ENCODE measurements around the gene JPT1. TPM values are rescaled to one million over a fixed set of nuclear protein-coding genes. Genes with fewer than 3 reads are reported as not detected.

JPT1 gene
- total RNA-seq, 1 experiment from 2014 or later, result 342 TPM

DNA sequence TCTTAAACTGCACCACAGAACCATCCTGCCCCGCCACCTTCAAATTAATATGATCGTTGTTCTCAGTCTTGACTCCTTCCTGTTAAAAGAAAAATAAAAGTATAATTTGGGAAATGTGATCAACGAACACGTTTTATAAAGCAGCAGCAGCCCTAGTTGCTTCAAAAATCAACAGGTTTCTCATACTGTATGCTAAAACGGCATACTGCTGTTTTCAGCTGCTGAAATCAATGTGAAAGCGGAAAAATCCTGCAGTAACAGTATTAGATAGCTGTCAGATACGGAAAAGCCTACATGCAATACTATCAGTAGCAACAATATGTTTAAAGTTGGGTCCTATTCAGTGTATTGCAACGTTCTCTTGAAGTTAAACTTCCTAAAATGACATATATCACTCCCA lies 26.8 kb upstream of the JPT1 start:
- Mint-ChIP-seq H3K9me3 (ENCODE audit: unreplicated experiment) (peaks cover 6% of the 10 kb centered on the region), H3K4me1 (ENCODE audit: insufficient read depth, unreplicated experiment) (peaks cover 20% of the 10 kb centered on the region), H3K27me3 (ENCODE audit: insufficient read depth, unreplicated experiment) (no peaks in the 10 kb centered on the region), H3K27ac (ENCODE audit: low read depth, unreplicated experiment) (peak overlapping the region; percentile 77), H3K4me3 (ENCODE audit: unreplicated experiment) (peak overlapping the region; percentile 80), H3K36me3 (ENCODE audit: insufficient read depth, unreplicated experiment) (peaks cover 58% of the 10 kb centered on the region)
- no peak for TF ChIP-seq CTCF (IDR thresholded peaks at IDR 0.05; ENCODE audit: unreplicated experiment)
- intact Hi-C loops (cut with micrococcal nuclease), result no loop called here
- DNase-seq (ENCODE audit: unreplicated experiment), result no peak
- ChIA-PET CTCF (interaction anchor here (0.7 to 1.4 kb wide), 4 partner anchors 9 to 122 kb away, joined by 4 to 6 read pairs (median 4); no protein-coding TSS in a partner anchor), POLR2A (interaction anchor here (0.6 to 2.4 kb wide), 23 partner anchors 10 to 308 kb away, joined by 3 to 19 read pairs (median 5); partner anchors contain the start of genes ARMC7, JPT1, KCTD2 and NUP85)
- BruUV-seq (replicated peaks), result no TSS peak

DNA sequence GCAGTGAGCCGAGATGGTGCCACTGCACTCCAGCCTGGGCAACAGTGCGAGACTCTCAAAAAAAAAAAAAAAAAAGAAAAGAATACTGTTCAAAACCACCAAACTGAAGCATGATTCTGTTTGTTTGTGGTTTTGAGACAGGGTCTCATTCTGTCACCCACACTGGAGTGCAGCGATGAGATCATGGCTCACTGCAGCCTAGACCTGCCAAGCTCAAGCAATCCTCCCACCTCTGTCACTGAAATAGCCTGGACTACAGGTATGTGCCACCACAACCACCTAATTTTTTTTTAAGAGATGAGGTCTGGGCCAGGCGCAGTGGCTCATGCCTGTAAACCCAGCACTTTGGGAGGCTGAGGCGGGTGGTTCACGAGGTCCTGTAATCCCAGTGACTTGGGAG lies 24.1 kb upstream of the JPT1 start:
- H3K4me1 Mint-ChIP-seq (ENCODE audit: insufficient read depth, unreplicated experiment), result peaks cover 9% of the 10 kb centered on the region
- intact Hi-C loops (cut with micrococcal nuclease), result no loop called here
- BruUV-seq (replicated peaks), result no TSS peak
- H3K27me3 Mint-ChIP-seq (ENCODE audit: insufficient read depth, unreplicated experiment), result no peaks in the 10 kb centered on the region
- peaks cover 78% of the 10 kb centered on the region for H3K36me3 Mint-ChIP-seq (ENCODE audit: insufficient read depth, unreplicated experiment)
- POLR2A ChIA-PET, result interaction anchor here (0.8 kb wide), 1 partner anchor 28 kb away, joined by 4 read pairs; no protein-coding TSS in a partner anchor
- no peak overlapping the region for H3K27ac Mint-ChIP-seq (ENCODE audit: low read depth, unreplicated experiment)
- no peak for DNase-seq (ENCODE audit: unreplicated experiment)
- TF ChIP-seq CTCF (IDR thresholded peaks at IDR 0.05; ENCODE audit: unreplicated experiment), result no peak
- no peaks in the 10 kb centered on the region for H3K9me3 Mint-ChIP-seq (ENCODE audit: unreplicated experiment)
- H3K4me3 Mint-ChIP-seq (ENCODE audit: unreplicated experiment), result no peak overlapping the region
- CTCF ChIA-PET, result interaction anchor here (0.5 to 0.7 kb wide), 2 partner anchors 188 to 216 kb away, joined by 3 read pairs; no protein-coding TSS in a partner anchor

DNA sequence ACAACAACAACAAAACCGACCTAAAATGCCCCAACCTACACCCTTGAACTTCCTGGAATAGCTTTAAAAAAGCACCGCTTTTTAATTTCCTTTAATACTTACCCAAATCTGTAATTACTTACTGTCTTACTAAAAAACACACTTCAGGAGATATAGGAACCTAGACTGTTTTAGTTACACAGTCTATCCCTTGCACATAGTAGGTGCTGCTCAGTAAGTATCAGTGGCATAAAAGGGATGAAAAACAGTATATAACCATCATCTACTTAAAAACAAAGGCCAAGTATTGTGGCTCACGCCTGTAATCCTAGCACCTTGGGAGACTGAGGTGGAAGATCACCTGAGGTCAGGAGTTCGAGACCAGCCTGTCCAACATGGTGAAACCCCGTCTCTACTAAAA lies 22.3 kb upstream of the JPT1 start:
- ChIA-PET CTCF (interaction anchor here (0.6 to 1.5 kb wide), 4 partner anchors 23 to 62 kb away, joined by 3 to 4 read pairs (median 3); partner anchors contain the start of gene NT5C), POLR2A (interaction anchor here (0.6 to 1.4 kb wide), 3 partner anchors 22 to 191 kb away, joined by 4 to 9 read pairs (median 6); partner anchors contain the start of genes JPT1 and NUP85)
- intact Hi-C loops (cut with micrococcal nuclease), result no loop called here
- Mint-ChIP-seq H3K4me1 (ENCODE audit: insufficient read depth, unreplicated experiment) (peaks cover 5% of the 10 kb centered on the region), H3K27ac (ENCODE audit: low read depth, unreplicated experiment) (no peak overlapping the region), H3K27me3 (ENCODE audit: insufficient read depth, unreplicated experiment) (no peaks in the 10 kb centered on the region), H3K36me3 (ENCODE audit: insufficient read depth, unreplicated experiment) (peaks cover 96% of the 10 kb centered on the region), H3K9me3 (ENCODE audit: unreplicated experiment) (no peaks in the 10 kb centered on the region), H3K4me3 (ENCODE audit: unreplicated experiment) (no peak overlapping the region)
- BruUV-seq (replicated peaks), result no TSS peak
- TF ChIP-seq CTCF (IDR thresholded peaks at IDR 0.05; ENCODE audit: unreplicated experiment), result no peak
- DNase-seq (ENCODE audit: unreplicated experiment), result no peak

DNA sequence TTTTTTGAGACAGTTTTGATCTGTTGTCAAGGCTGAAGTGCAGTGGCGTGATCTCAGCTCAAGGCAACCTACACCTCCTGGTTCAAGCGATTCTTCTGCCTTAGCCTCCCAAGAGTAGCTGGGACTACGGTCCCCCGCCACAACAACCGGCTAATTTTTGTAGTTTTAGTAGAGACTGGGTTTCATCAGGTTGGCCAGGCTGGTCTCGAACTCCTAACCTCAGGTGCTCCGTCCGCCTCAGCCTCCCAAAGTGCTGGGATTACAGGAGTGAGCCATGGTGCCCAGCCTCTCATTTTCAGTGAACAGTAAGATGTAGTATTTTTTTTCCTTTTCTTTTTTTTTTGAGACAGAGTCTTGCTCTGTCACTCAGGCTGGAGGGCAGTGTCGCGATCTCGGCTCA lies 20.7 kb upstream of the JPT1 start:
- intact Hi-C loops (cut with micrococcal nuclease), result no loop called here
- H3K27ac Mint-ChIP-seq (ENCODE audit: low read depth, unreplicated experiment), result no peak overlapping the region
- TF ChIP-seq CTCF (IDR thresholded peaks at IDR 0.05; ENCODE audit: unreplicated experiment), result no peak
- BruUV-seq (replicated peaks), result no TSS peak
- no peaks in the 10 kb centered on the region for H3K4me1 Mint-ChIP-seq (ENCODE audit: insufficient read depth, unreplicated experiment)
- no peaks in the 10 kb centered on the region for H3K9me3 Mint-ChIP-seq (ENCODE audit: unreplicated experiment)
- CTCF ChIA-PET, result interaction anchor here (0.8 to 10.6 kb wide), 3 partner anchors 27 to 61 kb away, joined by 4 to 136 read pairs (median 36); partner anchors contain the start of genes ARMC7 and NUP85
- POLR2A ChIA-PET, result interaction anchor here (1.5 to 2.0 kb wide), 2 partner anchors 12 to 61 kb away, joined by 4 to 9 read pairs; no protein-coding TSS in a partner anchor
- H3K36me3 Mint-ChIP-seq (ENCODE audit: insufficient read depth, unreplicated experiment), result peaks cover 98% of the 10 kb centered on the region
- H3K27me3 Mint-ChIP-seq (ENCODE audit: insufficient read depth, unreplicated experiment), result no peaks in the 10 kb centered on the region
- no peak for DNase-seq (ENCODE audit: unreplicated experiment)
- no peak overlapping the region for H3K4me3 Mint-ChIP-seq (ENCODE audit: unreplicated experiment)

All from MCF 10A (cell line).